Breast epithelium (tissue), 3 donors: Measurements from ENCODE around the gene C9orf153.

Experiments used
- CTCF ChIP-seq, 3 donors: fragments of 450-650 bp; IDR thresholded peaks; one replicate each; pipeline ENCODE4 v1.5.1; 2016 to 2017; ENCODE audit warnings: antibody characterized with exemption in 3 of 3, mild to moderate bottlenecking in 3 of 3, moderate library complexity in 3 of 3
- POLR2A ChIP-seq: fragments of 450-650 bp; IDR thresholded peaks from one replicate; pipeline ENCODE4 v1.6.1; 2016; ENCODE audit warnings: antibody characterized with exemption, mild to moderate bottlenecking, moderate library complexity
- POLR2AphosphoS5 ChIP-seq, 3 donors: sonication (generic); formaldehyde crosslinking; IDR thresholded peaks; one replicate each; pipeline ENCODE4 v1.6.1; 2017; ENCODE audit warnings: antibody characterized with exemption in 3 of 3

DNA sequence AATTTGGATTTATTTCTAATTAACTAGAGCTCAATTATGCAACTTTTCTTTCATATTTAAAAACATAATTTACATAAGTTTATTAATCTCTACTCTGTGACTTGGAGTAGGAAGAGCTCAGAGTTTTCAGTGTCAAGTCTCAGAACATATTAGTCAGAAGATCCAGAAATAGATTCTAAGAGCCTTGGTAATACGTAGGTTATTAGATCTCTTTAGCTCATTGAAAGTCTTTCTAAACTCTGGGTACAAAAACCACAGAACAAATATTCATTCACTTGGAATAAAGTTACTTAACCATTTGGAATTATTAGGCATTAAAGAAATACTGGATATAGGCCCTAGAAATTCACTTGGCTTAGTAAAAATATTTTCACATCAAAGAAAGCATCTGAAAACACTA lies 49.2 kb upstream of the C9orf153 start:
- TF ChIP-seq CTCF (IDR thresholded peaks at IDR 0.05) (no peak), POLR2A (no peak), POLR2AphosphoS5 (IDR thresholded peaks at IDR 0.05) (no peak)
